ENCODE data around the gene TPSG1. TPM values are rescaled to one million over a fixed set of nuclear protein-coding genes. Genes with fewer than 3 reads are reported as not detected.
"Not testable (repeated sequence)": the region's sequence is repeated elsewhere in the genome, so short reads cannot be mapped to it uniquely, and the experiment has no call there.

Gene TPSG1
- total and polyA plus RNA-seq, 12 donors, result 0.06 to 0.37 TPM; not detected in 10

DNA sequence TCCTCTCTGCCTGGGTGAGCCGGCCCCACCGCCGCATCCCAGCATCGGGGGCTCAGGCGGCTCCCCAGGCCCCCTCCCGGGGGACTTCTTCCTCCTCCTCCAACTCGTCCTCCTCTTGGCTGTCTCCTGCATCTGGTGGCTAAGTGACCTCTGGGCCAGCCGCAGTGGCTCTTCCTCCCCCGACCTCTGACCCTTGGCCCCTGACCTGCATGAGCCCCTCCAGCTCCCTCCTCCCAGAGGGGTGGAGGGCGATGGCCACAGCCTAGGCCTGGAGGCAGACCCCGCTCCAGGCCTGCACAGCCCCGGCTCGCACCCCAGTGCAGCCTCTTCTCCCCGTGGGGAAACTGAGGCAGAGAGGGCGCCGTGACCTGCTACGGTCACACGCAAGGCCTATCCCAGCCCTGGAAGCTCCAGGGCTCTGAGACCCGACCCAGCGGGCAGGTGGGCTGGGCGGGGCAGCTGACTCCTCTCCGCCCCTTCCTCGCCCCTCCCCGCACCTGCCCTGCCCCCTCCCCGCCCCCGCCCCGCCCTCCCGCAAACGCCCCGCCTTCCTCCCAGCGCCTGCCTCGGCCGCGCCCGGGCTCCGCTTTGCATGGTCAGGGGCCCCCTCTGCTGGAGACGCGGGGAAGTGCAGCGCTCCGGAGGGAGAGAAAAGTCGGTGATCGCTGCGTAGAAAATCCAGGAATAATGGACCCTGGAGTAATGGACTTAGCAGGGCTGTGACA lies 24.1 kb upstream of the TPSG1 start:
- H3K9me3 ChIP-seq; DNase-seq; H3K27ac ChIP-seq; H3K36me3 ChIP-seq; intact Hi-C loops (cut with DNase I); H3K4me3 ChIP-seq; H3K4me1 ChIP-seq: not testable (repeated sequence)
- peaks cover 0 to 18% (median 7%) of the 10 kb centered on the region in 7 donors for H3K27me3 ChIP-seq
- 81% methylated on average over 5 of the region's 43 CpGs; no CpG with 5 or more reads in 1 of the 2 donors for WGBS, 2 donors
- peak; percentile 56 to 83 (median 66) for ATAC-seq

DNA sequence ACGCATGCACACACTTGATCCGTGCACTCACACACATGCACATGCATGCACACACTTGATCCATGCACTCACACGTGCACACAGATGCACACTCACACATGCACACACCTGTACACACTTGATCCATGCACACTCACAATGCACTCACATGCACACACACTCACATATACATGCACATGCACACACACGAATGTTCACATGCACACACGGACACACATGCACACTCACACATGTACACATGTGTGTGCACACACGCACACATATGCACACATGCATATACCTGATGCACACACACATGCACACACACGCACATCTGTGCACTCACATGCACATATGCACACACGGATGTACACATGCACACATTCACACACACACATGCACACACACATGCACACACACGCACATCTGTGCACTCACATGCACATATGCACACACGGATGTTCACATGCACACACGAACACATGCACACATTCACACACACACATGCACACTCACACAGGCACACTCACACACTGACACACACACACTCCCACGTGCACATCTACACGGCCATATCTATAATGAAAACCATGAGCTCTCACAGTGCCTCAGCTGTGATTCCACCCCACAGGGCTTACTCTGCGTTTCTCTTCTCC lies 23.0 kb upstream of the TPSG1 start:
- H3K27me3 ChIP-seq, result peaks cover 0 to 21% (median 7%) of the 10 kb centered on the region in 7 donors
- H3K27ac ChIP-seq; H3K4me1 ChIP-seq; DNase-seq; H3K9me3 ChIP-seq; ATAC-seq; H3K36me3 ChIP-seq; H3K4me3 ChIP-seq; intact Hi-C loops (cut with DNase I): not testable (repeated sequence)
- 80 to 91% methylated on average over 11 to 14 of the region's 14 CpGs for WGBS, 2 donors

DNA sequence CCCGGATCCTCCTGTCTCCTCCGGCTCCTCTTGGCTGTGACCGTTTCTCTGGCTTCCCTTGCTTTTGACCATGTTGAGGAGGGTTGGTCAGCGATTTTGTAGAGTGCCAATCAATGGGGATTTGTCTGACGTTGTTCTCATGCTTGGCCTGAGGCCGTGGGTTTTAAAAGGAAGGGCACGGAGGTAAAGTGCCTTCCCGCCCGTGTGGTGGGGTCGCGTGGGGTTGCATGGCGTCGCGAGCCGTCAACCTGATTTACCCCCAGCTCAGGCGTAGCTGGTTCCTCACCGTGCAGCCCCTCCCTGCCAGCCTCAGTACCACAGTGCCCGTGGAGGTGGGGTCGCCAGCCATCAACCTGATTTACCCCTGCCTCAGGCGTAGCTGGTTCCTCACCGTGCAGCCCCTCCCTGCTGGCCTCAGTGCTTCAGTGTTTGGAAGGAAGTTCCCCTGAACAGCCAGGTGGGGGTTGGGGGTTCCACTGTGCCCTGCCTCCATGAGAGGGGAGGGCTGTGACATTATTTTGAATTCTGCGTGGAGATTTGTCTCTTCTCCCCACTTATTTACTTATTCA lies 20.5 kb upstream of the TPSG1 start:
- no peak overlapping the region for H3K27ac ChIP-seq
- 58 to 66% methylated on average over 22 of the region's 22 CpGs for WGBS, 2 donors
- H3K4me3 ChIP-seq, result no peak overlapping the region
- ATAC-seq (no peak), DNase-seq (no peak)
- intact Hi-C loops (cut with DNase I), result no loop called here
- no peaks in the 10 kb centered on the region for H3K9me3 ChIP-seq
- H3K4me1 ChIP-seq, result no peaks in the 10 kb centered on the region
- peaks cover 0 to 21% (median 7%) of the 10 kb centered on the region in 7 donors for H3K27me3 ChIP-seq
- H3K36me3 ChIP-seq, result no peaks in the 10 kb centered on the region
- TF ChIP-seq, protein P1, sequence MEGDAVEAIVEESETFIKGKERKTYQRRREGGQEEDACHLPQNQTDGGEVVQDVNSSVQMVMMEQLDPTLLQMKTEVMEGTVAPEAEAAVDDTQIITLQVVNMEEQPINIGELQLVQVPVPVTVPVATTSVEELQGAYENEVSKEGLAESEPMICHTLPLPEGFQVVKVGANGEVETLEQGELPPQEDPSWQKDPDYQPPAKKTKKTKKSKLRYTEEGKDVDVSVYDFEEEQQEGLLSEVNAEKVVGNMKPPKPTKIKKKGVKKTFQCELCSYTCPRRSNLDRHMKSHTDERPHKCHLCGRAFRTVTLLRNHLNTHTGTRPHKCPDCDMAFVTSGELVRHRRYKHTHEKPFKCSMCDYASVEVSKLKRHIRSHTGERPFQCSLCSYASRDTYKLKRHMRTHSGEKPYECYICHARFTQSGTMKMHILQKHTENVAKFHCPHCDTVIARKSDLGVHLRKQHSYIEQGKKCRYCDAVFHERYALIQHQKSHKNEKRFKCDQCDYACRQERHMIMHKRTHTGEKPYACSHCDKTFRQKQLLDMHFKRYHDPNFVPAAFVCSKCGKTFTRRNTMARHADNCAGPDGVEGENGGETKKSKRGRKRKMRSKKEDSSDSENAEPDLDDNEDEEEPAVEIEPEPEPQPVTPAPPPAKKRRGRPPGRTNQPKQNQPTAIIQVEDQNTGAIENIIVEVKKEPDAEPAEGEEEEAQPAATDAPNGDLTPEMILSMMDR (IDR thresholded peaks at IDR 0.05), result no peak

DNA sequence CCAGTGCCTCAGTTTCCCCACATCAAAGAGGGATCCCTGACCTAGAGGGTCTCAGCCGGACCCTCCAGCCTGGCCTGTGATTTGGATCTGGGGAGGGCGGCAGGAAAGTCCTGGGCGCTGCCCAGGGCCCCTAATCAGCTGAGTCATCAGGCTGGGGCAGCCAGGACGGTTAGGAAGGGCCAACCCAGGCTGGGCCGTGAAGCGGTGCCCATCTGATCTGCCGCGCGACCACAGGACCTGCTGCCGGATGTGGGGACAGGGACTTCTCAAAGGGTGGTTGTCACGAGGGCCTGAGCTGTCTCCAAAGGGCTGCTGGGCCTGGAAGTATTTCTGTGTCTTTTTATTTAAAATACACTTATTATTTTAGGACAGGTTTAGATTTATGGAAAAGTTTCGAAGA lies 19.8 kb upstream of the TPSG1 start:
- DNase-seq, result no peak
- no peak overlapping the region for H3K4me3 ChIP-seq
- TF ChIP-seq, protein P1 (IDR thresholded peaks at IDR 0.05), result no peak
- intact Hi-C loops (cut with DNase I), result no loop called here
- H3K9me3 ChIP-seq, result no peaks in the 10 kb centered on the region
- H3K36me3 ChIP-seq, result no peaks in the 10 kb centered on the region
- peaks cover 0 to 21% (median 7%) of the 10 kb centered on the region in 7 donors for H3K27me3 ChIP-seq
- no peak overlapping the region for H3K27ac ChIP-seq
- 65 to 73% methylated on average over 10 to 12 of the region's 12 CpGs for WGBS, 2 donors
- ATAC-seq, result no peak
- no peaks in the 10 kb centered on the region for H3K4me1 ChIP-seq

DNA sequence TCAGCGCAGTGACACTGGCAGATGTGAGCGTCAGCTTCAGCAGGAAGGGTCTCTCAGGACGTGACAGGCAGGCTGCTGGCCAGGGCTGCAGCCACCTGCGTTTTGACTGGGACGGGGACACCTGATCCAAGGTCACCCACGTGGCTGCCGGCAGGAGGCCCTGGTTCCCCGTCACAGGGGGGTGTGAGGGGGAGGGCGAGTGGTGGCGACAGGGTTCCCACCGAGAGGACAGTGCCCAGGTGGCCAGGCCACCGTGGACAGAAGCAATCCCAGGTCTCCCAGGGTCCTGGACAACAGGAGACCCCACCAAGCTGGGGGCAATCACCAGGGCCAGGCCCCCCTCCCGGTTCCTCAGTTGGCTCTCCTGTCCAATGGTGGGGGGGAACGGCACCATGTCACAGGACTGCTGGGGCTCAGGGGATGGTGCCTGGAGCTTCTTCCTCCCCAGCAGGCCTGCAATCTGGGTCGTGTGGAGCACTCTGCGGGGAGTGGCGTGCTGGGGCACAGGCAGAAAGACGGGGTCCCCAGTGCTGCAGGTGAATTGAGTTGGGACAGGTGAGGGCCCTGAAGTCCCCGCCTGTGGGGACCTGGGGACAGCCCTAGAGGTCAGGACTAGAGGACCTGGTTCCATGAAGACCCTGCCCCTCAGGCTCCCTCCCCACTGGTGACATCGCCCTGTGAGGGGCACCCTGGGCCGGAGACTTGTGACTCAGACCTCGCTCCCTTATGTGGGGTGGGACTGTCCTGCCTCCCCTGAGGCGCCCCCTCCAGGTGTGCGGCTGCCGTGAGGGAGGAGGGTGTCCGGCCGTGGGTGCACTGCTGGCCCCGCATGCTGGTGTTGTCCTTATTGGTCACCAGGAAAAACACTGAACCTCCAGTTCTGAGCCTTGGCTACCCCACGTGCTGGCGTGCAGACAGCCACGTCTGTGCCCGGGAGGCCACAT lies 19.1 kb upstream of the TPSG1 start:
- H3K9me3 ChIP-seq; H3K4me3 ChIP-seq; H3K36me3 ChIP-seq; intact Hi-C loops (cut with DNase I); H3K27ac ChIP-seq; H3K4me1 ChIP-seq; DNase-seq; ATAC-seq: not testable (repeated sequence)
- 54 to 61% methylated on average over 25 to 29 of the region's 32 CpGs for WGBS, 2 donors
- peaks cover 0 to 21% (median 7%) of the 10 kb centered on the region in 7 donors for H3K27me3 ChIP-seq

DNA sequence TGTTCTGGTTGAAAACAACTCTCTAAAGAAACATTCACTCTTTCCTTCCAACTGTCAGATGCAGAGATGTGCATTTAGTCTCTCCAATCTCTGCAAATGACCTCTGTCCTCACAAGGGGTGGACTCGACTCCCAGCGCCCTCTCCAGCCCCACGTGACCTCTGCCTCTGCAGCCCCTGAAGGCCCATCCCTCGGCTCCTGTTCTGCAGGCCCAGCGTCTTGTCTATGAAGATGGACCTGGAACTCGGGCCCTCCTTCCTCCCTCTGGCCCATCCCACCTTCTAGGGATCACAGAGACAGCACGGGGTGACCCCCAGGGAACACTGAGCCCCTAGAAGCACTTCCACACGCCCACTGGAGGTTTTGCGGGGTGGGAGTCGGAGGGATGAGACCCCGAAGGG lies 18.3 kb upstream of the TPSG1 start:
- DNase-seq; H3K4me3 ChIP-seq; H3K27ac ChIP-seq; H3K9me3 ChIP-seq; intact Hi-C loops (cut with DNase I); H3K36me3 ChIP-seq; H3K4me1 ChIP-seq; ATAC-seq: not testable (repeated sequence)
- WGBS, 2 donors, result 48 to 55% methylated on average over 7 of the region's 11 CpGs
- H3K27me3 ChIP-seq, result peaks cover 0 to 21% (median 7%) of the 10 kb centered on the region in 7 donors

DNA sequence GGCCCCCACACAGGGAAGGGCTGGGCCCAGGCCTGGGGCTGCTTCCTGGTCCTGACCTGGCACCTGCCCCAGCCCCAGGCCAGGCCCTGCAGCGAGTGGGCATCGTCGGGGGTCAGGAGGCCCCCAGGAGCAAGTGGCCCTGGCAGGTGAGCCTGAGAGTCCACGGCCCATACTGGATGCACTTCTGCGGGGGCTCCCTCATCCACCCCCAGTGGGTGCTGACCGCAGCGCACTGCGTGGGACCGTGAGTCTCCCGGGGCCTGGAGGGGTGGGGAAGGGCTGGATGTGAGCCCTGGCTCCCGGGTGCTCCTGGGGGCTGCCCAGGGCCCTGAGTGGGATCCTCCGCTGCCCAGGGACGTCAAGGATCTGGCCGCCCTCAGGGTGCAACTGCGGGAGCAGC lies 16.0 kb upstream of the TPSG1 start:
- H3K4me1 ChIP-seq; H3K4me3 ChIP-seq; intact Hi-C loops (cut with DNase I); H3K27ac ChIP-seq; H3K36me3 ChIP-seq; H3K9me3 ChIP-seq; DNase-seq: not testable (repeated sequence)
- peaks cover 0 to 16% (median 7%) of the 10 kb centered on the region in 7 donors for H3K27me3 ChIP-seq
- peak in 1 of 8 donors; percentile 46 for ATAC-seq
- 82 to 90% methylated on average over 11 of the region's 15 CpGs for WGBS, 2 donors

DNA sequence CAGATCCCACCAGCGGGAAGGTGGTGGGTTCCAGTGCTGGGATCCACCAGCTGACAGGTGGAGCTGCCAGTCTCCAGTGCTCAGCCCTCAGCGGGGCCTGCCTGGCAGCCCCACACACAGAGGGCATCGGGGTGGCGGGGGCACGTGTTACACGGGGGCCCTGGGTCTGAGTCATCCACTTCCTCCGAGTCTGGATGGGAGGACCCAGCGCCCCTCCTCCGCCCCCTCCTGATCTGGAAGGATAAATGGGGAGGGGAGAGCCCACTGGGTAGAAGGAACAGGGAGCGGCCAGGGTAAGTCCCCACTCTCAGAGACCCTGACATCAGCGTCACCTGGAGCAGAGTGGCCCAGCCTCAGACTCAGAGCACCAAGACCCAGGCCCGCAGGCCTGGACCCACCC lies 15.4 kb upstream of the TPSG1 start, which contains the start of gene TPSAB1:
TSS of gene TPSAB1 (plus strand) at position 270 of the 400 bp plus-strand sequence. CDS start 234 bp downstream, outside the sequence.
- H3K36me3 ChIP-seq; DNase-seq; H3K4me1 ChIP-seq; intact Hi-C loops (cut with DNase I); H3K27ac ChIP-seq; H3K4me3 ChIP-seq; H3K9me3 ChIP-seq; ATAC-seq: not testable (repeated sequence)
- peaks cover 0 to 12% (median 3%) of the 10 kb centered on the region in 7 donors for H3K27me3 ChIP-seq
- WGBS, 2 donors, result 62 to 75% methylated on average over 5 of the region's 12 CpGs
